Fibroblast of mammary gland (primary cell): ENCODE data around the gene GSDMA.

ENCODE experiments used
- DNase-seq: peaks from one replicate; pipeline ENCODE4 v3.0.0-alpha.2; 2010; ENCODE audit warnings: low read depth
- H3K4me3 ChIP-seq: 2 replicates; pipeline ENCODE4 v1.5.1; 2011; ENCODE audit warnings: low read depth, mild to moderate bottlenecking, low read length, moderate library complexity; ENCODE audit not compliant: control insufficient read depth
- TF ChIP-seq, protein P1 (sequence below): conservative IDR thresholded peaks from 2 replicates; pipeline ENCODE4 v1.5.1; 2011; ENCODE audit warnings: low read depth, low read length, inconsistent platforms; ENCODE audit not compliant: control insufficient read depth, insufficient read depth

GSDMA gene

DNA sequence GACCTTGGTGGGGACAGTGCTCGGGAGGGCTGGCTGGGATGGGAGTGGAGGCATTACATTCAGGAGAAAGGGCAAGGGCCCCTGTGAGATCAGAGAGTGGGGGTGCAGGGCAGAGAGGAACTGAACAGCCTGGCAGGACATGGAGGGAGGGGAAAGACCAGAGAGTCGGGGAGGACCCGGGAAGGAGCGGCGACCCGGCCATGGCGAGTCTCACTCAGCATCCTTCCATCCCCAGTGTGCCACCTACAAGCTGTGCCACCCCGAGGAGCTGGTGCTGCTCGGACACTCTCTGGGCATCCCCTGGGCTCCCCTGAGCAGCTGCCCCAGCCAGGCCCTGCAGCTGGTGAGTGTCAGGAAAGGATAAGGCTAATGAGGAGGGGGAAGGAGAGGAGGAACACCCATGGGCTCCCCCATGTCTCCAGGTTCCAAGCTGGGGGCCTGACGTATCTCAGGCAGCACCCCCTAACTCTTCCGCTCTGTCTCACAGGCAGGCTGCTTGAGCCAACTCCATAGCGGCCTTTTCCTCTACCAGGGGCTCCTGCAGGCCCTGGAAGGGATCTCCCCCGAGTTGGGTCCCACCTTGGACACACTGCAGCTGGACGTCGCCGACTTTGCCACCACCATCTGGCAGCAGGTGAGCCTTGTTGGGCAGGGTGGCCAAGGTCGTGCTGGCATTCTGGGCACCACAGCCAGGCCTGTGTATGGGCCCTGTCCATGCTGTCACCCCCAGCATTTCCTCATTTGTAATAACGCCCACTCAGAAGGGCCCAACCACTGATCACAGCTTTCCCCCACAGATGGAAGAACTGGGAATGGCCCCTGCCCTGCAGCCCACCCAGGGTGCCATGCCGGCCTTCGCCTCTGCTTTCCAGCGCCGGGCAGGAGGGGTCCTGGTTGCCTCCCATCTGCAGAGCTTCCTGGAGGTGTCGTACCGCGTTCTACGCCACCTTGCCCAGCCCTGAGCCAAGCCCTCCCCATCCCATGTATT is 53.5 kb downstream of the GSDMA start:
- TF ChIP-seq, protein P1, sequence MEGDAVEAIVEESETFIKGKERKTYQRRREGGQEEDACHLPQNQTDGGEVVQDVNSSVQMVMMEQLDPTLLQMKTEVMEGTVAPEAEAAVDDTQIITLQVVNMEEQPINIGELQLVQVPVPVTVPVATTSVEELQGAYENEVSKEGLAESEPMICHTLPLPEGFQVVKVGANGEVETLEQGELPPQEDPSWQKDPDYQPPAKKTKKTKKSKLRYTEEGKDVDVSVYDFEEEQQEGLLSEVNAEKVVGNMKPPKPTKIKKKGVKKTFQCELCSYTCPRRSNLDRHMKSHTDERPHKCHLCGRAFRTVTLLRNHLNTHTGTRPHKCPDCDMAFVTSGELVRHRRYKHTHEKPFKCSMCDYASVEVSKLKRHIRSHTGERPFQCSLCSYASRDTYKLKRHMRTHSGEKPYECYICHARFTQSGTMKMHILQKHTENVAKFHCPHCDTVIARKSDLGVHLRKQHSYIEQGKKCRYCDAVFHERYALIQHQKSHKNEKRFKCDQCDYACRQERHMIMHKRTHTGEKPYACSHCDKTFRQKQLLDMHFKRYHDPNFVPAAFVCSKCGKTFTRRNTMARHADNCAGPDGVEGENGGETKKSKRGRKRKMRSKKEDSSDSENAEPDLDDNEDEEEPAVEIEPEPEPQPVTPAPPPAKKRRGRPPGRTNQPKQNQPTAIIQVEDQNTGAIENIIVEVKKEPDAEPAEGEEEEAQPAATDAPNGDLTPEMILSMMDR = no peak
- peak overlapping the region; percentile 31 for H3K4me3 ChIP-seq

DNA sequence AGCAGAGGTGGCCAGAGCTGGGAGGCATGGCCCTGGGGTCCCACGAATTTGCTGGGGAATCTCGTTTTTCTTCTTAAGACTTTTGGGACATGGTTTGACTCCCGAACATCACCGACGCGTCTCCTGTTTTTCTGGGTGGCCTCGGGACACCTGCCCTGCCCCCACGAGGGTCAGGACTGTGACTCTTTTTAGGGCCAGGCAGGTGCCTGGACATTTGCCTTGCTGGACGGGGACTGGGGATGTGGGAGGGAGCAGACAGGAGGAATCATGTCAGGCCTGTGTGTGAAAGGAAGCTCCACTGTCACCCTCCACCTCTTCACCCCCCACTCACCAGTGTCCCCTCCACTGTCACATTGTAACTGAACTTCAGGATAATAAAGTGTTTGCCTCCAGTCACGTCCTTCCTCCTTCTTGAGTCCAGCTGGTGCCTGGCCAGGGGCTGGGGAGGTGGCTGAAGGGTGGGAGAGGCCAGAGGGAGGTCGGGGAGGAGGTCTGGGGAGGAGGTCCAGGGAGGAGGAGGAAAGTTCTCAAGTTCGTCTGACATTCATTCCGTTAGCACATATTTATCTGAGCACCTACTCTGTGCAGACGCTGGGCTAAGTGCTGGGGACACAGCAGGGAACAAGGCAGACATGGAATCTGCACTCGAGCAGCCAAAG is 54.7 kb downstream of the GSDMA start:
- H3K4me3 ChIP-seq = peak overlapping the region; percentile 7
- DNase-seq = peak; percentile 46
- TF ChIP-seq, protein P1 = no peak

More for the DNA sequence above, 53.5 kb downstream of the GSDMA start:
- DNase-seq = no peak

DNA sequence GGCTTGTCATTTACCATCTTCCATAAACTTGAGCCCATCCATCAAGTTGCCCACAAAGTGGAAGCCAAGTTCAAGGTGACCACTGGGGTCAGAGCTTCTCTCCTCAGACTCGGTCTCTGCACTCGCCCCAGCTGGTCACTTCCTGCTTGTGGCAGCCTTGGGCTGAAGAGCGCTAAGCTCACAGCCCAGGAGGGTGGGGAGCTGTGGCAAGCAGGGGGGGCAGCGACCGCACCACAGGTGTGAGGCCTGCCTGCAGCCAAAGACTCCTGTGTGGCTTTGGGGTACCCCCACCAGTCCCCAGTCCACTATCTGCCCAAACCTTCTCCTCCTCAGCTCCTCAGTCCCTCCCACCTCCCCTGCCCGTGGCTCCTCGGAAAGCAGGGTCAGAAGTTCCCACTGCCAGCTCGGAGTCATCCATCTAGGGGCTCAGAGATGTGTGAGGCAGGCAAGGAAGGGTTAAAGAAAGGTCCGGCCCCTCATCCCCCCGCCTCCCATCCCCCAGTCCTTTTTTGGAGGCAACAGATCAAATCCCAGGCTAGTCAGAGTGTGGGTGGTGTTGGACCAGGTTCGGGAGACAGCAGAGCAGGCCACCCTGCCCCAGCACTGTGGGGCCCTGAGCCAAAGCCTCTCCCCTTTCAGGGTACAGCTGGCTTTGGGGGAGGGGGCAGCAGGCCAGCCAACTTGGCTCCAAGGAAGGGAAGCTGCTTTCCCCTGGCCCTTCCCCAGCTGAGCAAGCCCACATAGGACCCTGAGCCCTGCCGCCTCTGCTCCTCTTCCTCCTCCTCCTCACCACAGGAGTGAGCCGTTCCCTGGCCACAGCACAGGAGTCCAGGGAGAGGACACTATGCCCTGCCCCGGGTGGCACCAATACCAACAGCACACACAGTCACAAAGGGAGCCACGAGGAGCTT is 55.7 kb downstream of the GSDMA start:
- no peak overlapping the region for H3K4me3 ChIP-seq
- peak; percentile 91 for DNase-seq
- TF ChIP-seq, protein P1 = no peak

DNA sequence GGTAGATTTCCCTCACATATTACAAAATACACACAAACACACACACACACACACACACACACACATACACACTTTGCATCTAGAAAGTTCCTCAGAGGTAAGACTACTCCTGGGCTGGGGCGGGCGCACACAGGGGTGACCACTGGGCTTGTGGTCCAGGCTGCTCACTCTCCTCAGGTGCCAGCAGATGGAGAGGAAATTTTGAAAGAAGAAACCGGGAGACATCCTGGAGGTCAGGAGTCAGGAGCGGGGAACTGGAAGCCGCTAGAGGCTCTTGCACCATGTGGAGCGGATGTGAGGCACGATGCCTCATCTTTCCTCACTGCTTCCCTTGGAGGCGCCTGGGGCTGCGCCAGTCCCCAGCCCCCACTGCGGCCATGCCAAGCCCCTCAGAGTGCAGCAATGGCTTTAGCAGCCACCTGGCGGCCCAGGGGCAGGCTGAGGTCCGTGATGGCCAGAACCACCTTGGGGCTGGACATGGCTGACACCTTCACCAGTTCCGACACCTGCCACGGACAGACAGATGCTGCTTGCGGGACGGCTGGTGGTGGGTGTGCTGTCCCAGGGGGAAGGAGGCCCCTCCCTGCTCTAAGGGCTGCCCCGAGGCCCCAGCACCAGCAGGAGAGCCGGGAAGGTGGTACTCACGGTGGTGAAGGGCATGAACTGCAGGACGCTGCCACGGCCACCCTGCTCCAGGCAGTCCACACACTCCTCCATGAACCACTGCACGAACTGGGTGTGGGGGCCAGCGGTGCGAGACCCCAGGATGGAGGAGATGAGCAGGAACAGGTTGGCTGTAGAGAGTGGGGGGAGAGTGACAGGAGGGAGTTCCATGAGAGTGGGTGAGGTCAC is 56.6 kb downstream of the GSDMA start:
- DNase-seq = peak; percentile 96
- H3K4me3 ChIP-seq = no peak overlapping the region
- TF ChIP-seq, protein P1 = no peak

DNA sequence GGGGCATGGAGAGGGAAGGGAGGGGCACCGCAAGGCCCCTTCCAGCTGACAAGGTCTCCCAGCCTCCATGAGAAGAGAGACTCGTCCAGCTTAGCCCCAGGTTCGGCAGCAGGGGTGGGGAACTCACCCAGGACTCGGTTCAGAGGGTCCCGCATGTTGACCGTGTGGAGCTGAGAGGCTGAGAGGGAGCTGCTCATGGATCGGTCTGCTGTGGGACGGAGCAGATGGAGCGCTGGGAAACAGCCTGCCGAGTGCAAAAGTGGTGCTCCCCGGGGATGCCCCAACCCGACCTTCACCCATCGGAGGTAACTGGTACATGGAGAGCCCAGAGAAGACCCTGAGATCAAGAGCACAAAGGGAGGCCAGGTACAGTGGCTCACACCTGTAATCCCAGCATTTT is 57.3 kb downstream of the GSDMA start:
- DNase-seq = no peak
- H3K4me3 ChIP-seq = no peak overlapping the region
- TF ChIP-seq, protein P1 = no peak
